Type B pancreatic cell (in vitro differentiated cells): Measurements from ENCODE around the gene MMD2. TPM values are rescaled to one million over a fixed set of nuclear protein-coding genes. Genes with fewer than 3 reads are reported as not detected.

Experiments used
- DNase-seq: peaks from one replicate; pipeline ENCODE4 v3.0.0; 2021; ENCODE audit warnings: mixed read lengths; ENCODE audit not compliant: unreplicated experiment; ENCODE audit errors: extremely low spot score
- H3K27ac Mint-ChIP-seq: 2 replicates; pipeline ENCODE4 v1.8.0; 2021; ENCODE audit warnings: mild to moderate bottlenecking, mixed read lengths
- H3K27me3 Mint-ChIP-seq: 2 replicates; pipeline ENCODE4 v1.8.0; 2021; ENCODE audit warnings: mixed read lengths
- H3K36me3 Mint-ChIP-seq: 2 replicates; pipeline ENCODE4 v1.8.0; 2021; ENCODE audit warnings: mixed read lengths
- H3K4me1 Mint-ChIP-seq: one replicate; pipeline ENCODE4 v1.8.0; 2021; ENCODE audit warnings: mixed read lengths; ENCODE audit not compliant: unreplicated experiment
- H3K4me3 Mint-ChIP-seq: 2 replicates; pipeline ENCODE4 v1.8.0; 2021; ENCODE audit warnings: mild to moderate bottlenecking, mixed read lengths
- H3K9me3 Mint-ChIP-seq: 2 replicates; pipeline ENCODE4 v1.8.0; 2021; ENCODE audit warnings: mixed read lengths
- total RNA-seq: library from RNA; stranded (reverse); gene quantifications from 2 replicates; pipeline ENCODE4 v1.2.1, GENCODE V29; 2021; ENCODE audit warnings: low replicate concordance
- TF ChIP-seq, protein P1 (sequence below): fragments of 200-600 bp; sonication (generic); conservative IDR thresholded peaks from 2 replicates; pipeline ENCODE4 v1.5.0; 2021; ENCODE audit warnings: antibody characterized with exemption, mild to moderate bottlenecking

The MMD2 gene
- total RNA-seq, 1 donor from 2014 or later, result not detected

DNA sequence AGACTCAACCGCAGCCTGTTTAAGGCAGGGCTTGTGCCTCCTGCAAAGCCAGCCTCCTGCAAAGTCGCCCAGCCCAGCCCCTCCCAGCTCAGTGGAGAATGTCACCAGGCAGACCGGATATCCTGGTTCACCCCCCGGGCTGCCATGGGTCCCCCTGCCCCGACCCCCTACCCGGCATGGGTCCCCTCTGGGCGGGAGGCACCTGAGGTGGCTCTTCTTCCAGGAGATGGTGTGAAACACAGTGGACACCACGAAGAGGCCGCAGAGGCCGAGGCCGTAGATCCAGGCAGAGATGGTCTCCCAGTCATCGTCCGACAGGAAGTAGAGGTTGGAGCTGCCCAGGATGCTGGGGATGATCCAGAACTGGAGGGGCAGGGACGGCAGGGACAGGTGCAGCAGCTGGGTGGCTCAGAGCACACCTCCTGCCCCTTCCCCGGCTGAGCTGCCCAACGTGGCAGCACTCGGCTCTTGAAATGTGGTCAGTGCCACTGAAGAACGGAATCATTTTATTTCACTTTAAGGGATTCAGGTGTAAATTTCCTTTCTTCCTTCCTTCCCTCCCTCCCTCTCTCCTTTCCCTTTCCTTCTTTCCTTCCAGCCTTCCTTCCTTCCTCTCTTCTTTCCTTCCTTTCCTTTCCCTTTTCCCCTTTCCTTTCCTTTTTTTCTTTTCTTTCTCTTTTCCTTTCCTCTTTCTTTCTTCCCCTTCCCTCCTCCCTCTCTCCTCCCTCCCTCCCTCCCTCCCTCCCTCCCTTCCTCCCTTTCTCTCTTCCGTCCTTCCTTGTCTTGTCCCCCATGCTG lies 38.8 kb downstream of the MMD2 start:
- Mint-ChIP-seq H3K4me3 (no peak overlapping the region), H3K9me3 (no peaks in the 10 kb centered on the region), H3K27ac (no peak overlapping the region), H3K36me3 (no peaks in the 10 kb centered on the region), H3K27me3 (peaks cover 10% of the 10 kb centered on the region), H3K4me1 (no peaks in the 10 kb centered on the region)
- DNase-seq, result no peak
- TF ChIP-seq, protein P1, sequence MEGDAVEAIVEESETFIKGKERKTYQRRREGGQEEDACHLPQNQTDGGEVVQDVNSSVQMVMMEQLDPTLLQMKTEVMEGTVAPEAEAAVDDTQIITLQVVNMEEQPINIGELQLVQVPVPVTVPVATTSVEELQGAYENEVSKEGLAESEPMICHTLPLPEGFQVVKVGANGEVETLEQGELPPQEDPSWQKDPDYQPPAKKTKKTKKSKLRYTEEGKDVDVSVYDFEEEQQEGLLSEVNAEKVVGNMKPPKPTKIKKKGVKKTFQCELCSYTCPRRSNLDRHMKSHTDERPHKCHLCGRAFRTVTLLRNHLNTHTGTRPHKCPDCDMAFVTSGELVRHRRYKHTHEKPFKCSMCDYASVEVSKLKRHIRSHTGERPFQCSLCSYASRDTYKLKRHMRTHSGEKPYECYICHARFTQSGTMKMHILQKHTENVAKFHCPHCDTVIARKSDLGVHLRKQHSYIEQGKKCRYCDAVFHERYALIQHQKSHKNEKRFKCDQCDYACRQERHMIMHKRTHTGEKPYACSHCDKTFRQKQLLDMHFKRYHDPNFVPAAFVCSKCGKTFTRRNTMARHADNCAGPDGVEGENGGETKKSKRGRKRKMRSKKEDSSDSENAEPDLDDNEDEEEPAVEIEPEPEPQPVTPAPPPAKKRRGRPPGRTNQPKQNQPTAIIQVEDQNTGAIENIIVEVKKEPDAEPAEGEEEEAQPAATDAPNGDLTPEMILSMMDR, result no peak

GRCh38 chr7:4916113-4916512 lies 42.9 kb downstream of the MMD2 start:
- TF ChIP-seq, protein P1, result no peak
- H3K4me3 Mint-ChIP-seq, result no peak overlapping the region
- no peaks in the 10 kb centered on the region for H3K4me1 Mint-ChIP-seq
- no peak for DNase-seq
- H3K36me3 Mint-ChIP-seq, result no peaks in the 10 kb centered on the region
- no peaks in the 10 kb centered on the region for H3K9me3 Mint-ChIP-seq
- H3K27ac Mint-ChIP-seq, result no peak overlapping the region
- peaks cover 3% of the 10 kb centered on the region for H3K27me3 Mint-ChIP-seq

DNA sequence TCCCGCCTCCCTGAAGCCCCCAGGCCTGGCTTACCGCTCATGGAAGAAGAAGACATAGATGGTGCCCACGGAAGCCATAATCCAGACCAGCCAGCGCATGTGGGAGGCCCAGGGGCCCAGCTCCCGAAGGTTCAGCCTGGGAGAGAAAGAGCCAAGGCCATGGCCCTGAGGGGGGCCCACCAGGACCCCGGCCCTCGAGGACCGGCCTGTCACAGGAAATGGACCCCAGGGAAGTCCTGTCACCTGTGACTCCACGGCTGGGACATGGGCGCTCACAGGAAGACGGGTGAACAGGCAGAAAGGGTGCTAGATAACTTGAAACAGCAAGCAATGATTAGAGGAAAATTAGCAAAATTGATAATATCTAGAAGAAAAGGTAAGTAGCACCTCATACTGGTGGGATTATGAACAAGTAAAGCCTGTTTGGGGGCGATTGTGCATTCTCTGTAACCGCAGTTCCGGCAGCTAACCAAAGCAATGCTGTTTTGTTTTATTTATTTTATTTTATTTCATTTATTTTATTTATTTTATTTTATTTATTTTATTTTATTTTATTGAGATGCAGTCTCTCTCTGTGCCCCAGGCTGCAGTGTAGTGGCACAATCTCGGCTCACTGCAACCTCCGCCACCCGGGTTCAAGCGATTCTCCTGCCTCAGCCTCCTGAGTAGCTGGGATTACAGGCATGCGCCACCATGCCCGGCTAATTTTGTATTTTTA lies 47.7 kb downstream of the MMD2 start:
- peaks cover 3% of the 10 kb centered on the region for H3K27me3 Mint-ChIP-seq
- H3K4me3 Mint-ChIP-seq, result no peak overlapping the region
- no peak overlapping the region for H3K27ac Mint-ChIP-seq
- no peaks in the 10 kb centered on the region for H3K36me3 Mint-ChIP-seq
- no peaks in the 10 kb centered on the region for H3K9me3 Mint-ChIP-seq
- TF ChIP-seq, protein P1, result no peak
- no peaks in the 10 kb centered on the region for H3K4me1 Mint-ChIP-seq
- no peak for DNase-seq

DNA sequence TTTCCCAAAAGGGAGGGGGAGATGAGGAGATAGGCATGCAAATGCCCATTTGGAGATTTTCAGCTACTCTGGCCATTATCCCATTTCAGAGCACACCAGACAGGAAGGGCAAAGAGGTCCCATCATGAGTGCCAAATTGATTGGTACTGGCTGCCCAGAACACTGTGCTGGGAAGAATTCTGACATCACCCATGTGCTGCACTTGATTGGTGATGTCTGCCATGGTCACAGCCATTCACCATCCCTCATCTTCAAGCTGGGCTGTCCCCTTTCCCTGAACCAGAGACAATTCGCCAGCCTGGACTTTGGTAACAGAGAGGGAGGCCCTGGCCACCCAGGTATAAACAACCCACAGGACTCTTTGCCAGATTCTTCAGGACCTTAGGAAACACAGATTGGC lies 52.3 kb downstream of the MMD2 start:
- H3K36me3 Mint-ChIP-seq, result no peaks in the 10 kb centered on the region
- no peak overlapping the region for H3K4me3 Mint-ChIP-seq
- no peak for DNase-seq
- no peak overlapping the region for H3K27ac Mint-ChIP-seq
- H3K4me1 Mint-ChIP-seq, result no peaks in the 10 kb centered on the region
- no peaks in the 10 kb centered on the region for H3K9me3 Mint-ChIP-seq
- TF ChIP-seq, protein P1, result no peak
- peaks cover 12% of the 10 kb centered on the region for H3K27me3 Mint-ChIP-seq

DNA sequence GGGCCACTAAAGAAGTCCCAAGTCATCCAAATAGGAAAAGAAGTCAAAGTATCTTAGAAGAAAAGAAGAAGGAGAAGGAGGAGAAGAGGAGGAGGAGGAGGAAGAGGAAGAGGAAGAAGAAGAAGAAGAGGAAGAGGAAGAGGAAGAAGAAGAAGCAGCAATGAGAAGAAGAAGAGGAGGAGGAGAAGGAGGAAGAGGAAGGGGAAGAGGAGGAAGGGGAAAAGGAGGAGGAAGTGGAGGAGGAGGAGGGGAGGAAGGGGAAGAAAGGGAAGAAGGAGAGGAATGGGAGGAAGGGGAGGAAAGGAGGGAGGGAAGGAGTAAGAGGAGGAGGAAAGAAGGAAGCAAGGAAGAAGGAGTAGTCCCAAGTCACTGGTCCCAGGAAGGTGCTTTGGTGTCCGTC lies 53.8 kb downstream of the MMD2 start:
- Mint-ChIP-seq H3K4me3 (no peak overlapping the region), H3K27ac (no peak overlapping the region), H3K27me3 (peaks cover 12% of the 10 kb centered on the region), H3K4me1 (no peaks in the 10 kb centered on the region), H3K9me3 (no peaks in the 10 kb centered on the region), H3K36me3 (no peaks in the 10 kb centered on the region)
- TF ChIP-seq, protein P1, result no peak
- DNase-seq, result no peak
